HepG2 (cell line): ENCODE data around the gene SPAG4. TPM values are rescaled to one million over a fixed set of nuclear protein-coding genes. Genes with fewer than 3 reads are reported as not detected.
A peak's percentile ranks its signal among the peaks of the same experiment; 100 is the strongest.

Source experiments
- ATAC-seq: fragments of 200-7000 bp; cut with Tn5 transposase; 3 replicates; pipeline ENCODE4 v1.9.1; 2020; ENCODE audit warnings: mild to moderate bottlenecking, moderate library complexity
- BruUV-seq: library from RNA; stranded (reverse); fragments of 400-500 nt; replicated peaks from 2 replicates; lab custom pipeline; 2021; lab: Mats Ljungman, UMichigan
- CTCF ChIA-PET: fragments of 300-600 bp; formaldehyde crosslinking; extraction: SDS; loops from one replicate; lab custom pipeline; 2021; ENCODE audit warnings: low total read pairs, inconsistent platforms, low intra/inter-chr PET ratio; lab: Yijun Ruan, JAX
- POLR2A ChIA-PET: fragments of 350-600 bp; sonication (Branson Sonifier 250); formaldehyde crosslinking; loops from one replicate; lab custom pipeline; 2020; ENCODE audit warnings: antibody characterized with exemption, inconsistent platforms; lab: Yijun Ruan, JAX
- DNase-seq: peaks from one replicate; pipeline ENCODE4 v3.0.0-alpha.2; 2015; ENCODE audit warnings: low spot score
- FAIRE-seq: peaks from 3 replicates; lab custom pipeline; 2011; peaks lifted over from hg19 to GRCh38; lab: Jason Lieb, UNC
- H2AFZ ChIP-seq: one replicate; pipeline ENCODE4 v1.6.1; 2011; ENCODE audit warnings: low read length, inconsistent platforms
- H3K27ac ChIP-seq: fragments of 300-600 bp; 3 replicates; pipeline ENCODE4 v1.8.0; 2011; ENCODE audit warnings: mixed run types, mild to moderate bottlenecking, mixed read lengths, low read length, inconsistent platforms; ENCODE audit not compliant: insufficient read depth; ENCODE audit errors: extremely low read length
- H3K27me3 ChIP-seq, 2 experiments: fragments of 200-600 bp in 1 of 2; 2 replicates in 1 of 2; 3 replicates in 1 of 2; pipeline versions ENCODE4 v1.6.0 to v1.8.0; 2011; ENCODE audit warnings: low read length in 2 of 2, mild to moderate bottlenecking in 2 of 2, moderate library complexity in 2 of 2, inconsistent platforms in 1 of 2; ENCODE audit not compliant: insufficient read depth in 2 of 2, control insufficient read depth in 1 of 2
- H3K36me3 ChIP-seq, 2 experiments: fragments of 200-600 bp in 1 of 2; replicated peaks in 1 of 2; 2 replicates in 1 of 2; 3 replicates in 1 of 2; pipeline versions ENCODE4 v1.5.1 to v1.8.0; 2011; ENCODE audit warnings: low read length in 2 of 2, inconsistent platforms in 1 of 2; ENCODE audit not compliant: insufficient read depth in 2 of 2, control insufficient read depth in 1 of 2
- H3K4me1 ChIP-seq: 2 replicates; pipeline ENCODE4 v1.5.1; 2012; ENCODE audit warnings: low read length, inconsistent platforms; ENCODE audit not compliant: insufficient read depth
- H3K4me2 ChIP-seq: 2 replicates; pipeline ENCODE4 v1.6.0; 2011; ENCODE audit warnings: low read depth, low read length, inconsistent platforms
- H3K4me3 ChIP-seq, 3 experiments: fragments of 200-600 bp in 1 of 3; sonication (generic), shearing (Covaris generic) in 1 of 3; replicated peaks in 1 of 3; 2 replicates each; pipeline ENCODE4 v1.5.1; 2011 to 2016; ENCODE audit warnings: low read length in 3 of 3, inconsistent platforms in 2 of 3, low read depth in 2 of 3, mild to moderate bottlenecking in 2 of 3, control low read depth in 1 of 3, mixed read lengths in 1 of 3; ENCODE audit not compliant: insufficient read depth in 1 of 3
- H3K79me2 ChIP-seq: one replicate; pipeline ENCODE4 v1.6.1; 2011; ENCODE audit warnings: low read length, inconsistent platforms; ENCODE audit not compliant: insufficient read depth
- H3K9ac ChIP-seq: 2 replicates; pipeline ENCODE4 v1.6.0; 2011; ENCODE audit warnings: mild to moderate bottlenecking, low read depth, low read length, inconsistent platforms; ENCODE audit not compliant: insufficient read depth
- H3K9me3 ChIP-seq: 2 replicates; pipeline ENCODE4 v1.5.1; 2012; ENCODE audit warnings: mild to moderate bottlenecking, low read length
- H4K20me1 ChIP-seq: 2 replicates; pipeline ENCODE4 v1.6.0; 2011; ENCODE audit warnings: inconsistent platforms, mild to moderate bottlenecking, low read length, moderate library complexity; ENCODE audit not compliant: insufficient read depth
- ESRRA ChIP-seq: sonication (generic); formaldehyde crosslinking; IDR thresholded peaks from 2 replicates; pipeline ENCODE4 v1.5.1; 2020; ENCODE audit warnings: mild to moderate bottlenecking, low read depth, missing genetic modification reagents
- WGBS: methylation state at CpG from one replicate; pipeline ENCODE4 v1.1.6; 2017; ENCODE audit warnings: low lambda C conversion rate; 5-methylcytosine and 5-hydroxymethylcytosine counted together
- in situ Hi-C: cut with HindIII; loops from 2 replicates; pipeline ENCODE4 v1.10.0; 2017; ENCODE audit warnings: low pct_unique_long_range_greater_than_20kb; ENCODE audit not compliant: extremely low pct_ligation_motif_present
- intact Hi-C: fragments of 100-400 bp; cut with micrococcal nuclease; formaldehyde crosslinking; loops from one replicate; pipeline ENCODE4 v1.10.0; 2022; ENCODE audit not compliant: unreplicated experiment
- polyA plus RNA-seq, 8 experiments: library from polyadenylated mRNA; depleted of rRNA in 3 of 8; stranded (reverse) in 7 of 8; unstranded in 1 of 8; fragments of >200 nt; fragmentation: Illumina TruSeq in 4 of 8; extraction: Trizol in 4 of 8; gene quantifications; 2 replicates each; pipeline versions ENCODE4 v1.2.1 to v1.2.3, GENCODE V29; 2011 to 2016; ENCODE audit warnings: low read depth in 4 of 8, missing spikeins in 1 of 8, mixed read lengths in 1 of 8; ENCODE audit not compliant: insufficient read depth in 1 of 8
- total RNA-seq, 5 experiments: library from RNA; depleted of rRNA; stranded (reverse); fragments of >200 nt; fragmentation: Illumina TruSeq; extraction: Trizol; gene quantifications; 2 replicates each; pipeline ENCODE4 v1.2.3, GENCODE V29; 2016; ENCODE audit warnings: low read depth in 1 of 5
- TF ChIP-seq, protein P1 (sequence below): sonication (generic); formaldehyde crosslinking; IDR thresholded peaks from 2 replicates; pipeline ENCODE4 v1.4.0; 2020; ENCODE audit warnings: missing genetic modification reagents
- TF ChIP-seq, protein P2 (sequence below): sonication (generic); formaldehyde crosslinking; IDR thresholded peaks from 2 replicates; pipeline ENCODE4 v1.5.0; 2020; ENCODE audit warnings: missing genetic modification reagents, mild to moderate bottlenecking, borderline replicate concordance

The SPAG4 gene
- total and polyA plus RNA-seq, 2 of the 13 experiments (the other 11 are each of a cell fraction or from before 2014, with no cell fraction given) = 5.8 to 137 TPM

DNA sequence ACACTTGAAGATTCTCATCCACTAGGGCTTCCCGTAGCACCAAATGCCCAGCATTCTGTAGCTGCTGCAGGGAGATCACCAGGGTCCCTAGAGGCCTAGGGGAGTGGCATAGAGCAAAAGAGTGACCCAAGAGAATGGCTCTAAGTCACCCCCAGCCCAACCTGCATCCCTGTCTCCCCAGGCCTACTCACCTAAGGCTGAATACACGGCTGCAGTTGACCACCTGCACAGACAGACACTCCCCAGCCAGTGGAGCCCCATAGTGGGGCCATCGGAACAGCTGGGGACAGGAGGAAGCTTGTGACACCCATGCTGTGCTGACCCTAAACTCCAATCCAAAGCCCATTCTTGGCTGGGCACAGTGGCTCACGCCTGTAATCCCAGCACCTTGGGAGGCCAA is 9.5 kb upstream of the SPAG4 start:
- no peak for TF ChIP-seq ESRRA
- TF ChIP-seq, protein P1, sequence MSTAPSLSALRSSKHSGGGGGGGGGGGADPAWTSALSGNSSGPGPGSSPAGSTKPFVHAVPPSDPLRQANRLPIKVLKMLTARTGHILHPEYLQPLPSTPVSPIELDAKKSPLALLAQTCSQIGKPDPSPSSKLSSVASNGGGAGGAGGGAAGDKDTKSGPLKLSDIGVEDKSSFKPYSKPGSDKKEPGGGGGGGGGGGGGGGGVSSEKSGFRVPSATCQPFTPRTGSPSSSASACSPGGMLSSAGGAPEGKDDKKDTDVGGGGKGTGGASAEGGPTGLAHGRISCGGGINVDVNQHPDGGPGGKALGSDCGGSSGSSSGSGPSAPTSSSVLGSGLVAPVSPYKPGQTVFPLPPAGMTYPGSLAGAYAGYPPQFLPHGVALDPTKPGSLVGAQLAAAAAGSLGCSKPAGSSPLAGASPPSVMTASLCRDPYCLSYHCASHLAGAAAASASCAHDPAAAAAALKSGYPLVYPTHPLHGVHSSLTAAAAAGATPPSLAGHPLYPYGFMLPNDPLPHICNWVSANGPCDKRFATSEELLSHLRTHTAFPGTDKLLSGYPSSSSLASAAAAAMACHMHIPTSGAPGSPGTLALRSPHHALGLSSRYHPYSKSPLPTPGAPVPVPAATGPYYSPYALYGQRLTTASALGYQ = no peak
- TF ChIP-seq, protein P2, sequence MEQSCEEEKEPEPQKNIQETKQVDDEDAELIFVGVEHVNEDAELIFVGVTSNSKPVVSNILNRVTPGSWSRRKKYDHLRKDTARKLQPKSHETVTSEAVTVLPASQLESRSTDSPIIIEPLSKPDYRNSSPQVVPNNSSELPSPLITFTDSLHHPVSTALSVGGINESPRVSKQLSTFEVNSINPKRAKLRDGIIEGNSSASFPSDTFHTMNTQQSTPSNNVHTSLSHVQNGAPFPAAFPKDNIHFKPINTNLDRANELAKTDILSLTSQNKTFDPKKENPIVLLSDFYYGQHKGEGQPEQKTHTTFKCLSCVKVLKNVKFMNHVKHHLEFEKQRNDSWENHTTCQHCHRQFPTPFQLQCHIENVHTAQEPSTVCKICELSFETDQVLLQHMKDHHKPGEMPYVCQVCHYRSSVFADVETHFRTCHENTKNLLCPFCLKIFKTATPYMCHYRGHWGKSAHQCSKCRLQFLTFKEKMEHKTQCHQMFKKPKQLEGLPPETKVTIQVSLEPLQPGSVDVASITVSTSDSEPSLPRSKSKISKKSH = 0 out of 2 replicates have a peak, but pooled peaks have one; percentile 29
- no peak overlapping the region for H3K4me3 ChIP-seq
- H4K20me1 ChIP-seq = no peaks in the 10 kb centered on the region
- POLR2A ChIA-PET = interaction anchor here (3.7 kb wide), 1 partner anchor 10 kb away, joined by 17 read pairs; the partner anchor contains the start of gene SPAG4
- H3K4me2 ChIP-seq = no peak overlapping the region
- no peak for ATAC-seq
- H3K4me1 ChIP-seq = peaks cover 27% of the 10 kb centered on the region
- 38% methylated on average over 4 of the region's 4 CpGs for WGBS
- no peak for FAIRE-seq
- H3K36me3 ChIP-seq = no peaks in the 10 kb centered on the region
- peaks cover 0 to 10% of the 10 kb centered on the region in 2 experiments; a peak in 3 of 5 replicates for H3K27me3 ChIP-seq
- in situ Hi-C loops = no loop called here
- no peak overlapping the region for H3K9ac ChIP-seq
- CTCF ChIA-PET = no interaction called here
- H3K27ac ChIP-seq = no peak overlapping the region
- no TSS peak for BruUV-seq
- intact Hi-C loops = no loop called here
- H3K79me2 ChIP-seq = no peaks in the 10 kb centered on the region
- H2AFZ ChIP-seq = no peak overlapping the region
- no peak for DNase-seq
- H3K9me3 ChIP-seq = no peaks in the 10 kb centered on the region
